ENCODE measurements around the gene ETF1. TPM values are rescaled to one million over a fixed set of nuclear protein-coding genes. Genes with fewer than 3 reads are reported as not detected.

Gene ETF1
- total RNA-seq, 1 donor from 2014 or later = 149 TPM

GRCh38 chr5:138568061-138568824 is 25.2 kb upstream of the ETF1 start:
- Histone ChIP-seq H3K27me3 (ENCODE audit: control insufficient read depth, insufficient read depth, low read length) (no peaks in the 10 kb centered on the region), H3K4me3 (ENCODE audit: low read depth, low read length) (no peak overlapping the region), H3K36me3 (ENCODE audit: control insufficient read depth, insufficient read depth, low read length) (peaks cover 4% of the 10 kb centered on the region)
- peak; percentile 35 for DNase-seq (ENCODE audit: low read depth)
- TF ChIP-seq, protein P1, sequence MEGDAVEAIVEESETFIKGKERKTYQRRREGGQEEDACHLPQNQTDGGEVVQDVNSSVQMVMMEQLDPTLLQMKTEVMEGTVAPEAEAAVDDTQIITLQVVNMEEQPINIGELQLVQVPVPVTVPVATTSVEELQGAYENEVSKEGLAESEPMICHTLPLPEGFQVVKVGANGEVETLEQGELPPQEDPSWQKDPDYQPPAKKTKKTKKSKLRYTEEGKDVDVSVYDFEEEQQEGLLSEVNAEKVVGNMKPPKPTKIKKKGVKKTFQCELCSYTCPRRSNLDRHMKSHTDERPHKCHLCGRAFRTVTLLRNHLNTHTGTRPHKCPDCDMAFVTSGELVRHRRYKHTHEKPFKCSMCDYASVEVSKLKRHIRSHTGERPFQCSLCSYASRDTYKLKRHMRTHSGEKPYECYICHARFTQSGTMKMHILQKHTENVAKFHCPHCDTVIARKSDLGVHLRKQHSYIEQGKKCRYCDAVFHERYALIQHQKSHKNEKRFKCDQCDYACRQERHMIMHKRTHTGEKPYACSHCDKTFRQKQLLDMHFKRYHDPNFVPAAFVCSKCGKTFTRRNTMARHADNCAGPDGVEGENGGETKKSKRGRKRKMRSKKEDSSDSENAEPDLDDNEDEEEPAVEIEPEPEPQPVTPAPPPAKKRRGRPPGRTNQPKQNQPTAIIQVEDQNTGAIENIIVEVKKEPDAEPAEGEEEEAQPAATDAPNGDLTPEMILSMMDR (IDR thresholded peaks at IDR 0.05; ENCODE audit: insufficient read depth, low read length, poor library complexity, severe bottlenecking) = no peak

- no peak for DNase-seq (ENCODE audit: low read depth)
- Histone ChIP-seq H3K27me3 (ENCODE audit: control insufficient read depth, insufficient read depth, low read length) (no peaks in the 10 kb centered on the region), H3K36me3 (ENCODE audit: control insufficient read depth, insufficient read depth, low read length) (peaks cover 3% of the 10 kb centered on the region), H3K4me3 (ENCODE audit: low read depth, low read length) (no peak overlapping the region)
- TF ChIP-seq, protein P1 (IDR thresholded peaks at IDR 0.05; ENCODE audit: insufficient read depth, low read length, poor library complexity, severe bottlenecking) = no peak
These were observed 23.8 kb upstream of the ETF1 start for GRCh38 chr5:138566792-138567191.

- H3K36me3 ChIP-seq (ENCODE audit: control insufficient read depth, insufficient read depth, low read length) = peaks cover 5% of the 10 kb centered on the region
- H3K27me3 ChIP-seq (ENCODE audit: control insufficient read depth, insufficient read depth, low read length) = no peaks in the 10 kb centered on the region
- H3K4me3 ChIP-seq (ENCODE audit: low read depth, low read length) = no peak overlapping the region
- TF ChIP-seq, protein P1 (IDR thresholded peaks at IDR 0.05; ENCODE audit: insufficient read depth, low read length, poor library complexity, severe bottlenecking) = no peak
- DNase-seq (ENCODE audit: low read depth) = no peak
These were observed 22.2 kb upstream of the ETF1 start for GRCh38 chr5:138565100-138565821.

DNA sequence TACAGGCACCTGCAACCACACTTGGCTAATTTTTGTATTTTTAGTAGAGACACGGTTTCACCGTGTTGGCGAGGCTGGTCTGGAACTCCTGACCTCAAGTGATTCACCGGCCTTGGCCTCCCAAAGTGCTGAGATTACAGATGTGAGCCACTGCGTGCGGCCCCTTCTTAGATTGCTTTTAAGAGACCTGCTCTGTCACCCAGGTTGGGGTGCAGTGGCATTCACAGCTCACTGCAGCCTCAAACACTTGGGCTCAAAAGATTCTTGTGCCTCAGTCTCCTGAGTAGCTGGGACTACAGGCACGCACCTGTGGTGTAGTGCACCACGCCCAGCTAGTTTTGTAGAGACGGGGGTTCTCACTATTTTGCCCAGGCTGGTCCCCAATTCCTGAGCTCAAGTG is 21.2 kb upstream of the ETF1 start:
- DNase-seq (ENCODE audit: low read depth) = no peak
- TF ChIP-seq, protein P1 (IDR thresholded peaks at IDR 0.05; ENCODE audit: insufficient read depth, low read length, poor library complexity, severe bottlenecking) = no peak
- Histone ChIP-seq H3K27me3 (ENCODE audit: control insufficient read depth, insufficient read depth, low read length) (no peaks in the 10 kb centered on the region), H3K4me3 (ENCODE audit: low read depth, low read length) (no peak overlapping the region), H3K36me3 (ENCODE audit: control insufficient read depth, insufficient read depth, low read length) (peaks cover 6% of the 10 kb centered on the region)

GRCh38 chr5:138563340-138564118 is 20.5 kb upstream of the ETF1 start:
- H3K27me3 ChIP-seq (ENCODE audit: control insufficient read depth, insufficient read depth, low read length) = no peaks in the 10 kb centered on the region
- TF ChIP-seq, protein P1 (IDR thresholded peaks at IDR 0.05; ENCODE audit: insufficient read depth, low read length, poor library complexity, severe bottlenecking) = no peak
- peaks cover 10% of the 10 kb centered on the region for H3K36me3 ChIP-seq (ENCODE audit: control insufficient read depth, insufficient read depth, low read length)
- no peak overlapping the region for H3K4me3 ChIP-seq (ENCODE audit: low read depth, low read length)
- DNase-seq (ENCODE audit: low read depth) = no peak
